H1 (cell line): ENCODE measurements around the gene PBOV1. TPM values are rescaled to one million over a fixed set of nuclear protein-coding genes. Genes with fewer than 3 reads are reported as not detected.

Experiments used
- CTCF ChIA-PET: fragments of 300-600 bp; sonication (Branson Sonifier 250); formaldehyde crosslinking; loops from one replicate; lab custom pipeline; 2021; ENCODE audit not compliant: partially characterized antibody; lab: Charles Lee
- POLR2A ChIA-PET: fragments of 300-600 bp; sonication (Branson Sonifier 250); formaldehyde crosslinking; loops from one replicate; lab custom pipeline; 2021; ENCODE audit warnings: inconsistent platforms; ENCODE audit not compliant: partially characterized antibody; lab: Charles Lee
- DNase-seq, 2 experiments: peaks; one replicate each; pipeline versions ENCODE4 v3.0.0 to v3.0.0-alpha.2; 2010 to 2022; ENCODE audit warnings: low spot score in 2 of 2, low read depth in 1 of 2, mixed read lengths in 1 of 2
- FAIRE-seq: peaks from 2 replicates; lab custom pipeline; 2011; peaks lifted over from hg19 to GRCh38; lab: Jason Lieb, UNC
- H2AFZ ChIP-seq: 2 replicates; pipeline ENCODE4 v1.8.1; 2012; ENCODE audit warnings: low read length, inconsistent platforms
- H2AK5ac ChIP-seq: 2 replicates; pipeline ENCODE4 v1.6.1; 2013; ENCODE audit warnings: low read depth, low read length
- H2BK120ac ChIP-seq: replicated peaks from 2 replicates; pipeline ENCODE3; 2013; ENCODE audit warnings: low read depth, low read length, inconsistent platforms
- H2BK12ac ChIP-seq: 2 replicates; pipeline ENCODE4 v1.6.1; 2013; ENCODE audit warnings: low read depth, low read length
- H2BK15ac ChIP-seq: 2 replicates; pipeline ENCODE4 v1.6.1; 2013; ENCODE audit warnings: low read length
- H2BK20ac ChIP-seq: 2 replicates; pipeline ENCODE4 v1.6.1; 2013; ENCODE audit warnings: low read length
- H2BK5ac ChIP-seq: 2 replicates; pipeline ENCODE4 v1.6.1; 2013; ENCODE audit warnings: low read depth, low read length
- H3K14ac ChIP-seq: 2 replicates; pipeline ENCODE4 v1.6.1; 2013; ENCODE audit warnings: inconsistent platforms; ENCODE audit not compliant: insufficient read length
- H3K18ac ChIP-seq: 2 replicates; pipeline ENCODE4 v1.6.1; 2013; ENCODE audit warnings: low read length; ENCODE audit errors: extremely low read depth
- H3K23ac ChIP-seq: 2 replicates; pipeline ENCODE4 v1.6.1; 2013; ENCODE audit warnings: inconsistent platforms; ENCODE audit not compliant: insufficient read length
- H3K23me2 ChIP-seq: 2 replicates; pipeline ENCODE4 v1.6.1; 2013; ENCODE audit warnings: low read depth, low read length
- H3K27ac ChIP-seq: 2 replicates; pipeline ENCODE4 v1.6.1; 2011; ENCODE audit warnings: low read depth, low read length, inconsistent platforms
- H3K27me3 ChIP-seq, 4 experiments: replicated peaks in 1 of 4; 1 replicate in 1 of 4; 2 replicates in 3 of 4; pipeline versions ENCODE4 v1.6.1 to v1.8.1; 2011 to 2013; ENCODE audit warnings: low read length in 3 of 4, mild to moderate bottlenecking in 3 of 4, inconsistent platforms in 2 of 4, mixed read lengths in 2 of 4, moderate library complexity in 1 of 4; ENCODE audit not compliant: control insufficient read depth in 3 of 4, insufficient read depth in 3 of 4; ENCODE audit errors: extremely low read depth in 1 of 4
- H3K36me3 ChIP-seq, 4 experiments: 2 replicates each; pipeline versions ENCODE4 v1.6.1 to v1.8.1; 2011 to 2013; ENCODE audit warnings: mild to moderate bottlenecking in 4 of 4, low read length in 3 of 4, moderate library complexity in 2 of 4, control low read depth in 1 of 4, inconsistent platforms in 1 of 4; ENCODE audit not compliant: insufficient read depth in 4 of 4, control insufficient read depth in 2 of 4
- H3K4ac ChIP-seq: replicated peaks from 2 replicates; pipeline ENCODE3; 2013; ENCODE audit warnings: low read length, low read depth, mixed read lengths, inconsistent platforms; ENCODE audit not compliant: insufficient read length
- H3K4me1 ChIP-seq, 4 experiments: replicated peaks in 1 of 4; 1 replicate in 1 of 4; 2 replicates in 3 of 4; pipeline versions ENCODE4 v1.6.1 to v1.8.1; 2011 to 2013; ENCODE audit warnings: low read length in 3 of 4, inconsistent platforms in 2 of 4, mixed read lengths in 1 of 4; ENCODE audit not compliant: insufficient read depth in 4 of 4, control insufficient read depth in 3 of 4
- H3K4me2 ChIP-seq, 2 experiments: 2 replicates each; pipeline versions ENCODE4 v1.6.1 to v1.8.1; 2011 to 2013; ENCODE audit warnings: low read depth in 2 of 2, low read length in 2 of 2, control low read depth in 1 of 2, inconsistent platforms in 1 of 2, mild to moderate bottlenecking in 1 of 2; ENCODE audit not compliant: insufficient read depth in 1 of 2
- H3K4me3 ChIP-seq, 4 experiments: fragments of 200-600, 300-600 bp in 1 of 4; sonication (generic), shearing (Covaris generic), sonication (Bioruptor Twin) in 1 of 4; 2 replicates each; pipeline versions ENCODE4 v1.5.1 to v1.8.1; 2011 to 2016; ENCODE audit warnings: low read length in 4 of 4, low read depth in 3 of 4, control low read depth in 2 of 4, inconsistent platforms in 2 of 4, mild to moderate bottlenecking in 2 of 4, mixed read lengths in 1 of 4, moderate library complexity in 1 of 4; ENCODE audit not compliant: insufficient read depth in 2 of 4; ENCODE audit errors: extremely low read depth in 1 of 4
- H3K56ac ChIP-seq: replicated peaks from 2 replicates; pipeline ENCODE3; 2013; ENCODE audit warnings: low read depth, mild to moderate bottlenecking, mixed read lengths, low read length, inconsistent platforms; ENCODE audit not compliant: insufficient read length
- H3K79me1 ChIP-seq: 2 replicates; pipeline ENCODE4 v1.6.1; 2013; ENCODE audit warnings: low read depth, low read length, control low read depth
- H3K79me2 ChIP-seq, 2 experiments: 2 replicates each; pipeline versions ENCODE4 v1.6.1 to v1.8.1; 2012 to 2013; ENCODE audit warnings: low read length in 2 of 2, mild to moderate bottlenecking in 2 of 2, inconsistent platforms in 1 of 2; ENCODE audit not compliant: insufficient read depth in 2 of 2, control insufficient read depth in 1 of 2
- H3K9ac ChIP-seq, 4 experiments: replicated peaks in 1 of 4; 1 replicate in 1 of 4; 2 replicates in 3 of 4; pipeline versions ENCODE4 v1.6.1 to v1.8.1; 2011 to 2013; ENCODE audit warnings: low read depth in 3 of 4, low read length in 3 of 4, control low read depth in 2 of 4, mild to moderate bottlenecking in 2 of 4, moderate library complexity in 2 of 4, inconsistent platforms in 1 of 4; ENCODE audit errors: extremely low read depth in 1 of 4
- H3K9me3 ChIP-seq, 2 experiments: 2 replicates each; pipeline versions ENCODE4 v1.6.1 to v1.8.1; 2012 to 2013; ENCODE audit warnings: mild to moderate bottlenecking in 2 of 2, moderate library complexity in 2 of 2, control low read depth in 1 of 2, inconsistent platforms in 1 of 2, low read depth in 1 of 2, low read length in 1 of 2, mixed read lengths in 1 of 2; ENCODE audit not compliant: insufficient read depth in 2 of 2
- H4K20me1 ChIP-seq, 2 experiments: replicated peaks in 1 of 2; 2 replicates each; pipeline versions ENCODE3 to v1.8.1; 2011 to 2013; ENCODE audit warnings: inconsistent platforms in 2 of 2, low read length in 2 of 2, mild to moderate bottlenecking in 1 of 2; ENCODE audit not compliant: insufficient read depth in 2 of 2, control insufficient read depth in 1 of 2
- H4K5ac ChIP-seq: 2 replicates; pipeline ENCODE4 v1.6.1; 2013; ENCODE audit warnings: low read length, low read depth, mixed read lengths, inconsistent platforms; ENCODE audit not compliant: insufficient read length
- H4K8ac ChIP-seq: 2 replicates; pipeline ENCODE4 v1.8.0; 2013; ENCODE audit warnings: mild to moderate bottlenecking, moderate library complexity, low read length, inconsistent platforms; ENCODE audit not compliant: insufficient read depth; ENCODE audit errors: extremely low read depth
- H4K91ac ChIP-seq: replicated peaks from 2 replicates; pipeline ENCODE3; 2013; ENCODE audit warnings: low read length, mixed read lengths, inconsistent platforms; ENCODE audit not compliant: insufficient read length
- CBX8 ChIP-seq: fragments of 300-800, 300-1000 bp; sonication (generic); IDR thresholded peaks from 2 replicates; pipeline ENCODE4 v1.7.1; 2016; ENCODE audit warnings: low read depth, low read length, borderline replicate concordance
- CREB1 ChIP-seq: IDR thresholded peaks from 2 replicates; pipeline ENCODE4 v1.6.1; 2012; ENCODE audit warnings: inconsistent platforms
- EP300 ChIP-seq, 2 experiments: IDR thresholded peaks; 1 replicate in 1 of 2; 2 replicates in 1 of 2; pipeline ENCODE4 v1.6.1; 2011 to 2012; ENCODE audit warnings: low read depth in 2 of 2, low read length in 2 of 2, mild to moderate bottlenecking in 2 of 2, borderline replicate concordance in 1 of 2, inconsistent platforms in 1 of 2, moderate library complexity in 1 of 2
- HDAC2 ChIP-seq, 2 experiments: fragments of 300-600 bp in 1 of 2; sonication (generic) in 1 of 2; IDR thresholded peaks; 2 replicates each; pipeline ENCODE4 v1.6.1; 2011 to 2012; ENCODE audit warnings: low read depth in 2 of 2, low read length in 2 of 2, mild to moderate bottlenecking in 2 of 2, moderate library complexity in 2 of 2, borderline replicate concordance in 1 of 2, inconsistent platforms in 1 of 2
- JUND ChIP-seq: IDR thresholded peaks from 2 replicates; pipeline ENCODE4 v1.6.1; 2011; ENCODE audit warnings: mild to moderate bottlenecking, improper control_type of control experiment, low read length
- KDM4A ChIP-seq: IDR thresholded peaks from one replicate; pipeline ENCODE4 v1.7.1; 2012; ENCODE audit warnings: low read depth, mild to moderate bottlenecking, moderate library complexity, low read length, inconsistent platforms; ENCODE audit not compliant: severe bottlenecking
- KDM5A ChIP-seq: fragments of 200-600 bp; IDR thresholded peaks from 2 replicates; pipeline ENCODE4 v1.7.1; 2012; ENCODE audit warnings: mild to moderate bottlenecking, low read length, inconsistent platforms, mixed read lengths
- POU5F1 ChIP-seq: IDR thresholded peaks from 2 replicates; pipeline ENCODE4 v1.6.1; 2011; ENCODE audit warnings: low read depth, mild to moderate bottlenecking, low read length, moderate library complexity
- RBBP5 ChIP-seq: IDR thresholded peaks from 2 replicates; pipeline ENCODE4 v1.7.1; 2012; ENCODE audit warnings: low read depth, mild to moderate bottlenecking, inconsistent platforms, low read length, moderate library complexity, borderline replicate concordance
- SP4 ChIP-seq: IDR thresholded peaks from 2 replicates; pipeline ENCODE4 v1.6.1; 2012; ENCODE audit warnings: low read length, inconsistent platforms
- TAF1 ChIP-seq: IDR thresholded peaks from 2 replicates; pipeline ENCODE4 v1.6.1; 2011; ENCODE audit warnings: mild to moderate bottlenecking, low read depth, low read length
- TAF7 ChIP-seq: optimal IDR thresholded peaks from 2 replicates; pipeline ENCODE3; 2011; ENCODE audit warnings: low read depth, mild to moderate bottlenecking, inconsistent platforms, low read length, moderate library complexity, borderline replicate concordance
- WGBS, 2 experiments: shearing (Covaris generic) in 1 of 2; methylation state at CpG; one replicate each; pipeline versions ENCODE4 v1.1.6 to v1.1.7; 2013 to 2015; ENCODE audit warnings: low lambda C conversion rate in 2 of 2, mixed read lengths in 2 of 2, inconsistent platforms in 1 of 2, low coverage in 1 of 2, missing lambda C conversion rate in 1 of 2; ENCODE audit not compliant: insufficient replicate concordance in 2 of 2, insufficient coverage in 1 of 2, insufficient read length in 1 of 2; ENCODE audit errors: extremely low coverage in 1 of 2, missing lambda C conversion rate in 1 of 2; 5-methylcytosine and 5-hydroxymethylcytosine counted together
- polyA plus RNA-seq, 7 experiments: library from polyadenylated mRNA; depleted of rRNA in 3 of 7; stranded (reverse) in 5 of 7; unstranded in 2 of 7; fragments of >200 nt in 5 of 7; fragments of 200-250 nt in 2 of 7; gene quantifications; 1 replicate in 5 of 7; 2 replicates in 1 of 7; 4 replicates in 1 of 7; pipeline versions ENCODE4 v1.2.1 to v1.2.3, GENCODE V29; 2011 to 2013; ENCODE audit warnings: missing spikeins in 2 of 7, mixed read lengths in 2 of 7
- total RNA-seq: library from RNA; stranded (reverse); fragmentation: NEBNext Ultra II Directional; extraction: Animal tissue kit (Norgen Biotek cat#: 25700); gene quantifications from 2 replicates; pipeline ENCODE4 v1.2.1, GENCODE V29; 2021

Gene PBOV1
- total and polyA plus RNA-seq, 2 of the 8 experiments (the other 6 are each of a cell fraction or from before 2014, with no cell fraction given) = not detected

- no peak overlapping the region for H2BK15ac ChIP-seq
- no peaks in the 10 kb centered on the region; a peak in 1 of 8 replicates for H3K36me3 ChIP-seq
- no peaks in the 10 kb centered on the region for H3K23me2 ChIP-seq
- H3K79me2 ChIP-seq = no peaks in the 10 kb centered on the region; a peak in 1 of 4 replicates
- H2BK5ac ChIP-seq = no peak overlapping the region; the same call in 1 of the 2 replicates
- H4K91ac ChIP-seq = peak overlapping the region; percentile 34
- H3K27ac ChIP-seq = no peak overlapping the region
- no peak for DNase-seq
- H4K8ac ChIP-seq = no peak overlapping the region
- no peak overlapping the region for H2AFZ ChIP-seq
- H2BK120ac ChIP-seq = no peak overlapping the region
- H3K14ac ChIP-seq = no peak overlapping the region
- no peak overlapping the region for H3K23ac ChIP-seq
- ChIA-PET POLR2A (interaction anchor here (0.6 kb wide), 1 partner anchor 773 kb away, joined by 3 read pairs; no protein-coding TSS in a partner anchor), CTCF (interaction anchor here (1.0 to 1.9 kb wide), 3 partner anchors 15 to 87 kb away, joined by 3 to 6 read pairs (median 4); no protein-coding TSS in a partner anchor)
- no peak overlapping the region for H2BK12ac ChIP-seq
- no peaks in the 10 kb centered on the region for H4K20me1 ChIP-seq
- H2AK5ac ChIP-seq = no peak overlapping the region
- no peak overlapping the region for H3K4me3 ChIP-seq
- peaks cover 0 to 10% (median 7%) of the 10 kb centered on the region in 4 experiments; a peak in 3 of 7 replicates for H3K4me1 ChIP-seq
- no peaks in the 10 kb centered on the region for H3K79me1 ChIP-seq
- H3K4me2 ChIP-seq = no peak overlapping the region
- 88% methylated on average over 3 of the region's 3 CpGs; no CpG with 5 or more reads in 1 of the 2 experiments for WGBS, 2 experiments
- H3K18ac ChIP-seq = no peak overlapping the region
- H4K5ac ChIP-seq = no peak overlapping the region
- H2BK20ac ChIP-seq = no peak overlapping the region
- no peaks in the 10 kb centered on the region for H3K27me3 ChIP-seq
- H3K4ac ChIP-seq = no peak overlapping the region
- no peak for FAIRE-seq
- H3K9ac ChIP-seq = no peak overlapping the region
- no peaks in the 10 kb centered on the region for H3K9me3 ChIP-seq
- no peak overlapping the region for H3K56ac ChIP-seq
- no peak for TF ChIP-seq TAF1
- TF ChIP-seq HDAC2 (IDR thresholded peaks at IDR 0.05; ENCODE audit: borderline replicate concordance in 1 of 2, low read depth in 2 of 2, low read length in 2 of 2) = no peak
- no peak for TF ChIP-seq CREB1
- TF ChIP-seq JUND = no peak
- TF ChIP-seq KDM4A = no peak
- TF ChIP-seq TAF7 = no peak
- TF ChIP-seq RBBP5 = no peak
- no peak for TF ChIP-seq SP4
- TF ChIP-seq KDM5A = no peak
- TF ChIP-seq CBX8 = no peak
- no peak for TF ChIP-seq EP300 (IDR thresholded peaks at IDR 0.05; ENCODE audit: borderline replicate concordance in 1 of 2, low read depth in 2 of 2, low read length in 2 of 2)
- no peak for TF ChIP-seq POU5F1
Observed at GRCh38 chr6:138196122-138196738, 22.1 kb downstream of the PBOV1 start.
